Measurements from ENCODE around the gene INVS.

DNA sequence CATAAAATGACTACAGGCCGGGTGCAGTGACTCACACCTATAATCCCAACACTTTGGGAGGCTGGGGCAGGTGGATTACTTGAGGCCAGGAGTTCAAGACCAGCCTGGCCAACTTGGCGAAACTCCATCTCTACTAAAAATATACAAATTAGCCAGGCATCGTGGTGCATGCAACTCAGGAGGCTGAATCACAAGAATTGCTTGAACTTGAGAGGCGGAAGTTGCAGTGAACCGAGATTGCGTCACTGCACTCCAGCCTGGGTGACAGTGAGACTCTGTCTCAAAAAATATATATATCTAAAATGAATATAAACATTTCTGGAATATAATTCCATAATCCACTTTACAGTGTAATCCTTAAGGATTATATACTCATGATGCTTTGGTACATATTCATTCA, 187.2 kb downstream of the INVS start:
- TF ChIP-seq, protein P1, sequence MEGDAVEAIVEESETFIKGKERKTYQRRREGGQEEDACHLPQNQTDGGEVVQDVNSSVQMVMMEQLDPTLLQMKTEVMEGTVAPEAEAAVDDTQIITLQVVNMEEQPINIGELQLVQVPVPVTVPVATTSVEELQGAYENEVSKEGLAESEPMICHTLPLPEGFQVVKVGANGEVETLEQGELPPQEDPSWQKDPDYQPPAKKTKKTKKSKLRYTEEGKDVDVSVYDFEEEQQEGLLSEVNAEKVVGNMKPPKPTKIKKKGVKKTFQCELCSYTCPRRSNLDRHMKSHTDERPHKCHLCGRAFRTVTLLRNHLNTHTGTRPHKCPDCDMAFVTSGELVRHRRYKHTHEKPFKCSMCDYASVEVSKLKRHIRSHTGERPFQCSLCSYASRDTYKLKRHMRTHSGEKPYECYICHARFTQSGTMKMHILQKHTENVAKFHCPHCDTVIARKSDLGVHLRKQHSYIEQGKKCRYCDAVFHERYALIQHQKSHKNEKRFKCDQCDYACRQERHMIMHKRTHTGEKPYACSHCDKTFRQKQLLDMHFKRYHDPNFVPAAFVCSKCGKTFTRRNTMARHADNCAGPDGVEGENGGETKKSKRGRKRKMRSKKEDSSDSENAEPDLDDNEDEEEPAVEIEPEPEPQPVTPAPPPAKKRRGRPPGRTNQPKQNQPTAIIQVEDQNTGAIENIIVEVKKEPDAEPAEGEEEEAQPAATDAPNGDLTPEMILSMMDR (IDR thresholded peaks at IDR 0.05), result no peak
- TF ChIP-seq POLR2A (IDR thresholded peaks at IDR 0.05), result no peak

Data from heart left ventricle (tissue), 13 donors.